T-cell (primary cell): ENCODE data around the gene TEX48. TPM values are rescaled to one million over a fixed set of nuclear protein-coding genes. Genes with fewer than 3 reads are reported as not detected.

Experiments used
- ATAC-seq, 4 experiments: fragments of 200-7000 bp in 3 of 4; fragments of 150-1000 bp in 1 of 4; cut with Tn5 transposase; replicated peaks in 1 of 4; 1 replicate in 3 of 4; 2 replicates in 1 of 4; pipeline ENCODE4 v1.10.0; 2021; ENCODE audit warnings: moderate library complexity in 3 of 4, mild to moderate bottlenecking in 2 of 4, moderate number of reproducible peaks in 1 of 4
- CTCF ChIA-PET, 2 donors: fragments of 300-600 bp; sonication (Branson Sonifier 250); formaldehyde crosslinking; loops; one replicate each; lab custom pipeline; 2022; ENCODE audit warnings: antibody characterized with exemption in 2 of 2; lab: Charles Lee
- POLR2A ChIA-PET, 2 donors: fragments of 300-600 bp; sonication (Branson Sonifier 250); formaldehyde crosslinking; loops; one replicate each; lab custom pipeline; 2022; ENCODE audit warnings: antibody characterized with exemption in 2 of 2; lab: Charles Lee
- DNase-seq, 35 experiments: peaks; one replicate each; pipeline versions ENCODE4 v3.0.0 to v3.0.0-alpha.2; 2013 to 2023
- H3K27ac ChIP-seq: one replicate; pipeline ENCODE4 v1.5.1; 2013; ENCODE audit warnings: low read length
- H3K27me3 ChIP-seq, 2 experiments: replicated peaks in 1 of 2; 1 replicate in 1 of 2; 2 replicates in 1 of 2; pipeline versions ENCODE4 v1.6.1 to v1.7.0; 2013; ENCODE audit warnings: low read length in 1 of 2, mixed read lengths in 1 of 2; ENCODE audit not compliant: control insufficient read depth in 2 of 2, insufficient read depth in 2 of 2; ENCODE audit errors: extremely low read depth in 1 of 2
- H3K36me3 ChIP-seq, 2 donors: 1 replicate in 1 of 2; 2 replicates in 1 of 2; pipeline versions ENCODE4 v1.6.1 to v1.7.0; 2013; ENCODE audit warnings: low read length in 1 of 2; ENCODE audit not compliant: control insufficient read depth in 2 of 2, insufficient read depth in 1 of 2; ENCODE audit errors: extremely low read depth in 1 of 2
- H3K4me1 ChIP-seq, 2 experiments: 1 replicate in 1 of 2; 2 replicates in 1 of 2; pipeline versions ENCODE4 v1.6.1 to v1.7.0; 2013; ENCODE audit warnings: low read length in 2 of 2, mixed read lengths in 1 of 2; ENCODE audit not compliant: insufficient read depth in 2 of 2, control insufficient read depth in 1 of 2; ENCODE audit errors: extremely low read depth in 1 of 2
- H3K4me3 ChIP-seq, 2 donors: 1 replicate in 1 of 2; 2 replicates in 1 of 2; pipeline versions ENCODE4 v1.5.1 to v1.7.0; 2013; ENCODE audit warnings: mild to moderate bottlenecking in 2 of 2, low read length in 1 of 2, moderate library complexity in 1 of 2; ENCODE audit not compliant: control insufficient read depth in 1 of 2; ENCODE audit errors: extremely low read depth in 1 of 2
- H3K9me3 ChIP-seq: 2 replicates; pipeline ENCODE4 v1.7.0; 2013
- H3K27ac Mint-ChIP-seq, 2 donors: one replicate each; pipeline ENCODE4 v1.8.0; 2020 to 2021; ENCODE audit warnings: mild to moderate bottlenecking in 2 of 2, mixed read lengths in 2 of 2
- H3K27me3 Mint-ChIP-seq, 2 donors: one replicate each; pipeline ENCODE4 v1.8.0; 2021 to 2022; ENCODE audit warnings: mixed read lengths in 2 of 2
- H3K36me3 Mint-ChIP-seq: one replicate; pipeline ENCODE4 v1.8.0; 2021; ENCODE audit warnings: mixed read lengths
- H3K4me1 Mint-ChIP-seq, 3 donors: one replicate each; pipeline ENCODE4 v1.8.0; 2020 to 2022; ENCODE audit warnings: mixed read lengths in 3 of 3, mild to moderate bottlenecking in 1 of 3
- H3K4me3 Mint-ChIP-seq, 3 donors: one replicate each; pipeline ENCODE4 v1.8.0; 2020 to 2022; ENCODE audit warnings: mild to moderate bottlenecking in 3 of 3, mixed read lengths in 3 of 3, moderate library complexity in 3 of 3
- H3K9me3 Mint-ChIP-seq, 3 donors: one replicate each; pipeline ENCODE4 v1.8.0; 2020 to 2022; ENCODE audit warnings: mixed read lengths in 3 of 3
- WGBS: methylation state at CpG from one replicate; pipeline ENCODE4 v1.1.5; 2013; ENCODE audit warnings: missing lambda C conversion rate; ENCODE audit not compliant: insufficient coverage; 5-methylcytosine and 5-hydroxymethylcytosine counted together
- total RNA-seq, 35 experiments: library from RNA in 6 of 35; stranded (reverse) in 6 of 35; fragments of 120-200 nt in 1 of 35; gene quantifications; one replicate each; pipeline versions ENCODE4 v1.2.1 to v1.2.4 and lab custom pipeline; 2013 to 2026

The TEX48 gene, protein sequence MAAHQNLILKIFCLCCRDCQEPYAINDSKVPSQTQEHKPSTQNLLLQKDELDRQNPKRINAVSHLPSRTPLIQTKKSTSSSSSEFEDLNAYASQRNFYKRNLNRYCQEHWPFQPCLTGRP
- total RNA-seq: under 1 TPM in 1 of 5 donors, not detected in 4; 0.51 TPM
- total RNA-seq (2013): not detected
- 0 to 0.24 (median 0) reads per million in 29 experiments for total RNA-seq (lab: John Stamatoyannopoulos, UW)

DNA sequence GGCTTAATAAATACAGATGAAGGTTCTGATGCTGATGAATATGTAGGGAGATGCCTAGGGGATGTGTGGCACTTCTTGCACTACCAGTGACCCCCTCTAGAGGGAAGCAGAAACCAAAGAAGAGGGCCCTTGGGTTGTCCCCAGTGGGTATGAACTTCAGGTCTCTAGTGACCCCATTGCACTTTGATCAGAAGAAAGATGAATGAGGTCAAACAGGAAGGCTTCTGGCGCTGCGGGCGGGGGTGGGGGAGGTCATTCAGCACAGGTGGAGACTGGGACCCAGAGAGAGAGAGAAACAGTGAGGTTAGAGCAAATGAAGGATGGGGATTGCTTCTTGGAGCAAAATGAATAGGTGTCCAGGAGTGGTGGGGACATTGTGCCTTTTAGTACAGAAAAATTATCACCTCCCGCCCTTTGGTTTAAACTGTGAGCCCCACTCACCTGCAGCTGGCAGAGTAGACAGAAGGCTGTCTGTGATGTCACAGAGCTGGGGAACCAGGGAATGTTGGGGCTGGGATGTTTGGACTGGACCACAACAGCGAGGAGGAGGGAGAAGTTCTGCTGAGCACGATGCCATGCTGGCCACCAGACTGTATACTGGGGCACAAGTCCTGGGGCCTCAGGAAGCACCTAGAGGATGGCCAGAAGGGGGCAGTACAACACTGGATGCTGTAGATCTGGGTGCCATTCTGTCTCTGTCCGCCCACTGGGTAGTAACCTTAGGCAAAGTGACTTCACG, at the start of gene TEX48:
Gene TEX48, minus strand, starts transcription at position 599 of the 739 bp plus-strand sequence. CDS start 10,469 bp downstream, outside the sequence.
- H3K4me1 Mint-ChIP-seq: peaks cover 15 to 28% (median 16%) of the 10 kb centered on the region in 3 donors
- Histone ChIP-seq H3K9me3 (no peaks in the 10 kb centered on the region), H3K36me3 (no peaks in the 10 kb centered on the region), H3K27me3 (no peaks in the 10 kb centered on the region), H3K4me3 (no peak within 1 kb of the TSS), H3K27ac (peak within 1 kb of the TSS; percentile 39), H3K4me1 (peaks cover 0 to 9% of the 10 kb centered on the region in 2 experiments)
- ChIA-PET POLR2A (no interaction called here), CTCF (interaction anchor here (0.5 to 3.0 kb wide), 25 partner anchors 10 to 1382 kb away, joined by 3 to 19 read pairs (median 4); no protein-coding TSS in a partner anchor)
- no peaks in the 10 kb centered on the region for H3K36me3 Mint-ChIP-seq
- peaks cover 7 to 11% of the 10 kb centered on the region in 2 donors for H3K27me3 Mint-ChIP-seq
- peak within 1 kb of the TSS in 2 of 3 donors; percentile 31 to 41 for H3K4me3 Mint-ChIP-seq
- no peaks in the 10 kb centered on the region for H3K9me3 Mint-ChIP-seq
- peak; percentile 34 to 90 (median 64) for DNase-seq
- 15% methylated on average over 3 of the region's 8 CpGs for WGBS
- ATAC-seq: peak; percentile 88 to 91 (median 90)
- H3K27ac Mint-ChIP-seq: peak within 1 kb of the TSS; percentile 68 to 87

DNA sequence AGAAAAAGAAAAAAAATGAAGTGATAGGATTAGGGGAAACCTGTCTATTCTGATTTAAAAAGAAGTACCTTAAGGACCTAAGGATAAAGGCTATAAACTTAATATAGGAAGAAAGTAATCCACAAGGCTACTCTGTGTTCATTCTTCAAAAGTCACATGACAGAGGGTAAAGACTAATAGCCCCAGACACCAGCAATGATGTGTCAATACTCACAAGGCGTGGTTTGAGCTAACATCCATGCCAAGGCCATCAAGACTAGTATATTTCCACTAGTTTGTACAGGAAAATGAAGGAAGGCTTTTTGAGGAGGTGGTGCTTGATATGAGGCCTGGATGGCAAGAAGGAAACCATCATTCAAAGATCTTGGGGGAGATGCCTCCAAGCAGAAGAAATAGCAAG, 49.7 kb upstream of the TEX48 start:
- no peaks in the 10 kb centered on the region for H3K27me3 Mint-ChIP-seq
- Histone ChIP-seq H3K27ac (no peak overlapping the region), H3K4me3 (no peak overlapping the region), H3K9me3 (no peaks in the 10 kb centered on the region), H3K36me3 (no peaks in the 10 kb centered on the region), H3K4me1 (peaks cover 0 to 9% of the 10 kb centered on the region in 2 experiments), H3K27me3 (no peaks in the 10 kb centered on the region)
- peaks cover 5% of the 10 kb centered on the region for H3K36me3 Mint-ChIP-seq
- DNase-seq: no peak
- H3K9me3 Mint-ChIP-seq: peaks cover 0 to 3% (median 0%) of the 10 kb centered on the region in 3 donors
- peaks cover 14 to 18% (median 18%) of the 10 kb centered on the region in 3 donors for H3K4me1 Mint-ChIP-seq
- no CpG with 5 or more reads among the region's 1 CpG for WGBS
- H3K4me3 Mint-ChIP-seq: no peak overlapping the region
- ChIA-PET CTCF (no interaction called here), POLR2A (no interaction called here)
- no peak for ATAC-seq
- no peak overlapping the region for H3K27ac Mint-ChIP-seq

- DNase-seq (no peak), ATAC-seq (no peak)
- no peak overlapping the region for H3K4me3 ChIP-seq
- Mint-ChIP-seq H3K27ac (no peak overlapping the region), H3K27me3 (no peaks in the 10 kb centered on the region), H3K9me3 (peaks cover 0 to 3% (median 0%) of the 10 kb centered on the region in 3 donors), H3K4me1 (peaks cover 0 to 13% (median 0%) of the 10 kb centered on the region in 3 donors), H3K4me3 (no peak overlapping the region), H3K36me3 (peaks cover 5% of the 10 kb centered on the region)
- H3K27ac ChIP-seq: no peak overlapping the region
- no peaks in the 10 kb centered on the region for H3K36me3 ChIP-seq
- no peaks in the 10 kb centered on the region for H3K4me1 ChIP-seq
- WGBS: no CpG with 5 or more reads among the region's 5 CpGs
- ChIA-PET POLR2A (no interaction called here), CTCF (no interaction called here)
- H3K27me3 ChIP-seq: no peaks in the 10 kb centered on the region
- no peaks in the 10 kb centered on the region for H3K9me3 ChIP-seq
These were observed 47.7 kb upstream of the TEX48 start for GRCh38 chr9:114729706-114730105.

DNA sequence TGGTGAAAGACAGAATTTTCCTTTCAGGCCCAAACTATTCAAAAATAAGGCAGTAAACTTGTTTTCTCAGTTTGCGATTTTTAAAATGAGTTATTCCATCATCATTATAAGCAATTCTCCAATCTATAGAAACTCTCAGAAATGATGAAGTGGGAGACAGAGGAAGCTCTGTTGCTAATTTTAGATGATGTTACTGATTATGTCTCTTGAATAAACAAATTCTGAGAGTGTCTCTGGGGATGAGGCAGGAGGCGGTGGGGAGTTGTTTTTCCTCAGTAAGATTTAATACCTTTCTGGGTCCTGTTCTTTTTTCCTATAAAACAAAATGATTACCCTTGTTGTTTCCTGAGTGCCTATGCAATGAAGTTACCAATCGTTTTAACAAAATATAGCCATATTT, 43.9 kb upstream of the TEX48 start:
- CTCF ChIA-PET: no interaction called here
- POLR2A ChIA-PET: no interaction called here
- H3K27ac Mint-ChIP-seq: no peak overlapping the region
- peaks cover 0 to 3% (median 0%) of the 10 kb centered on the region in 3 donors for H3K9me3 Mint-ChIP-seq
- DNase-seq (no peak), ATAC-seq (no peak)
- H3K27ac ChIP-seq: no peak overlapping the region
- H3K4me3 Mint-ChIP-seq: no peak overlapping the region
- no peaks in the 10 kb centered on the region for H3K27me3 ChIP-seq
- H3K9me3 ChIP-seq: no peaks in the 10 kb centered on the region
- H3K4me1 Mint-ChIP-seq: peaks cover 5 to 23% (median 8%) of the 10 kb centered on the region in 3 donors
- no peaks in the 10 kb centered on the region for H3K36me3 ChIP-seq
- peaks cover 0 to 3% of the 10 kb centered on the region in 2 donors for H3K27me3 Mint-ChIP-seq
- no peaks in the 10 kb centered on the region for H3K4me1 ChIP-seq
- peaks cover 5% of the 10 kb centered on the region for H3K36me3 Mint-ChIP-seq
- H3K4me3 ChIP-seq: no peak overlapping the region
- WGBS: 100% methylated on average over 1 of the region's 3 CpGs

DNA sequence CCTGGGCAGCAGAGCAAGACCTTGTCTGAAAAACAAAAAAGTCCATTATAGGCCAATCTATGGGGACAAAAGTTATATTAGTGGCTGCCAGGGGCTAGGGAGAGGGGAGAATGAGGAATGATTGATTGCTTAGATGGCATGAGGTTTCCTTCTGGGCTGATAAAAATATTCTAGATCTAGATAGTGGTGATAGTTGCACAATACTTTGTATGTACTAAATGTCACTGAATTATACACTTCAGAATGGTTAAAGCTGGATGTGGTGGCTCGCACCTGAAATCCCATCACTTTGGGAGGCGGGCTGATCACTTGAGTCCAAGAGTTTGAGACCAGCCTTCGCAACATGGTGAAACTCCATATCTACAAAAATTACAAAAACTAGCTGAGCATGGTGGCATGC, 42.8 kb upstream of the TEX48 start:
- peak overlapping the region in 1 of 2 donors; percentile 34 for H3K27ac Mint-ChIP-seq
- H3K27me3 ChIP-seq: no peaks in the 10 kb centered on the region
- POLR2A ChIA-PET: no interaction called here
- DNase-seq (no peak), ATAC-seq (no peak)
- H3K9me3 Mint-ChIP-seq: peaks cover 0 to 3% (median 0%) of the 10 kb centered on the region in 3 donors
- H3K4me3 ChIP-seq: no peak overlapping the region
- H3K9me3 ChIP-seq: no peaks in the 10 kb centered on the region
- H3K36me3 ChIP-seq: no peaks in the 10 kb centered on the region
- H3K27me3 Mint-ChIP-seq: peaks cover 0 to 3% of the 10 kb centered on the region in 2 donors
- peaks cover 7 to 30% (median 12%) of the 10 kb centered on the region in 3 donors for H3K4me1 Mint-ChIP-seq
- WGBS: no CpG with 5 or more reads among the region's 3 CpGs
- peaks cover 5% of the 10 kb centered on the region for H3K36me3 Mint-ChIP-seq
- no peak overlapping the region for H3K27ac ChIP-seq
- CTCF ChIA-PET: no interaction called here
- no peak overlapping the region for H3K4me3 Mint-ChIP-seq
- H3K4me1 ChIP-seq: peaks cover 0 to 11% of the 10 kb centered on the region in 2 experiments

DNA sequence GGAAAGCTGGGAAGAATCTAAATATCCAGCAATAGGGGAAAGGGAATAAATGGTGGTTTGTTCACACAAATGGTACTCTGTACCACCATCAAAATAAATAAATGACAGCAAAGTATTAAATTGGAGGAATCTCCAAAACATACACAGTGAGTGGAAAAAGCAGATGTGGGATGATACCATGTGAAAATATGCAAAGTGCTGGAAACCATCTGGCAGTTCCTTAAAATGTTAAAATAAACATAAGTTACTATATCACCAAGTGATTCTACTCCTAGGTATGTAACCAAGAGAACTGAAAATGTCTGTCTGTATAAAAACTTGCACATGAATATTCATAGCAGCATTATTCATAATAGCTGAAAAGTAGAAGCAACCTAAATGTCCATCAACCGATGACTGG, 41.9 kb upstream of the TEX48 start:
- Mint-ChIP-seq H3K4me1 (peaks cover 14 to 38% (median 20%) of the 10 kb centered on the region in 3 donors), H3K4me3 (no peak overlapping the region)
- no CpG with 5 or more reads among the region's 1 CpG for WGBS

More for the DNA sequence above, 41.9 kb upstream of the TEX48 start:
- ATAC-seq (no peak), DNase-seq (no peak)
- H3K4me1 ChIP-seq: peaks cover 0 to 20% of the 10 kb centered on the region in 2 experiments
- no peaks in the 10 kb centered on the region for H3K27me3 ChIP-seq
- H3K9me3 ChIP-seq: no peaks in the 10 kb centered on the region
- no peak overlapping the region for H3K4me3 ChIP-seq
- Mint-ChIP-seq H3K27ac (peak overlapping the region in 1 of 2 donors; percentile 5), H3K27me3 (peaks cover 0 to 3% of the 10 kb centered on the region in 2 donors), H3K36me3 (peaks cover 5% of the 10 kb centered on the region), H3K9me3 (peaks cover 0 to 3% (median 0%) of the 10 kb centered on the region in 3 donors)
- H3K27ac ChIP-seq: no peak overlapping the region
- ChIA-PET CTCF (no interaction called here), POLR2A (no interaction called here)
- H3K36me3 ChIP-seq: no peaks in the 10 kb centered on the region
